Measurements from ENCODE around the gene FAM168A.
"Not testable (repeated sequence)": the region's sequence is repeated elsewhere in the genome, so short reads cannot be mapped to it uniquely, and the experiment has no call there.

FAM168A gene

DNA sequence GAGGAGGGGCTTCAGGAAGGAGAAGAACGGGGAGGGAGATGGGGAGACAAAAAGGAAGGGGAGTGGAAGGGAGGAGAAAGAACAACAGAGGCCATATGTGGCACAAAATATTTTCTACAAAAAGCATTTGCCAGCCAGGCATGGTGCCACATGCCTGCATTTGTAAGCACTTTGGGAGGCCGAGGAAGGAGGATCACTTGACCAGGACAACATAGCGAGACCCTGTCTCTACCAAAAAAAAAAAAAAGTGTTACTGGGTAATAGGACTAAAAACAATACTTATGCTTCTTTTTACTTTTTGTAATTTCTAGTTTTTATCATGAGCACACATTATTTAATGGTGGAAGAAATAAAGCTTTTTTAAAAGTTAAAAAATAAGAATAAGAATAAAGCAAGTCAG, 5.3 kb downstream of the FAM168A start:
- DNase-seq = no peak

GRCh38 chr11:73591743-73592142, 6.2 kb downstream of the FAM168A start:
- no peak for DNase-seq

GRCh38 chr11:73590991-73591390, 6.9 kb downstream of the FAM168A start:
- DNase-seq = no peak

DNA sequence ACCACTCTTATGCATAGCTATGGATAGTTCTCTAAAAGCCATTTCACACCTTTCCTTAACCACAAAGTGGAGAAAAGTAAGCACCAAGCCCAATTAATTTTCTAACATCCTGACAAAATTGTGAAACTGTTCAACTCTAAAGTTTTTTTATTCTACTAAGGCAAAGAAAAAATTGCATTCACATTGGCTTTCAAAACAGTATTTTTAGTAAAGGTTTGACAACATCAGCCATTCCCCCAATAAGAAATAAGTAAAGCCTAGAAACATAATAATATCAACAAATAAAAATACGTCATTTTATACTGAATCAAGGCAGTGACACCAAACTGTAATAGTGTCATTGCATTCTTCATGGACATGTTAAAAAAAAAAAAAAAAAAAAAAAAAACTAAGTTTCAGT, 11.1 kb downstream of the FAM168A start:
- no peak for DNase-seq

- no peak for DNase-seq
Measured at GRCh38 chr11:73585834-73586575, 11.9 kb downstream of the FAM168A start.

DNA sequence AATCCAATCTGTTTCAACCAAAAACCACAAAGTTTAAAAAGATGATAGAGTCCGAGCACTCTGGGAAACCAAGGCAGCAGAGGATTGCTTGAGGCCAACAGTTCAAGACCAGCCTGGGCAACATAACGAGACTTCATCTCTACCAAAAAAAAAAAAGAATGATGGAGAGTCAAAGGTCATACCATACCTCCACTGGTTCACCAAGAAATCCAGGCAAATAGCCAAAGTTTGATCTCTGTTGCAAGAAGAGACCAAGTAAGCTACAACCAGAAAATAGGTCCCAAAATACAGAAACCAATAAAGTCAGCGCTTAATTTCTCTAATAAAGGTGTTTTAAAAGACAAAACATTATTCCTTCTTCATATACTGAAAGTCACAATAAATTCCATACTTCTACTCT, 13.1 kb downstream of the FAM168A start:
- DNase-seq = no peak

GRCh38 chr11:73582653-73583052, 15.3 kb downstream of the FAM168A start:
- DNase-seq = no peak

DNA sequence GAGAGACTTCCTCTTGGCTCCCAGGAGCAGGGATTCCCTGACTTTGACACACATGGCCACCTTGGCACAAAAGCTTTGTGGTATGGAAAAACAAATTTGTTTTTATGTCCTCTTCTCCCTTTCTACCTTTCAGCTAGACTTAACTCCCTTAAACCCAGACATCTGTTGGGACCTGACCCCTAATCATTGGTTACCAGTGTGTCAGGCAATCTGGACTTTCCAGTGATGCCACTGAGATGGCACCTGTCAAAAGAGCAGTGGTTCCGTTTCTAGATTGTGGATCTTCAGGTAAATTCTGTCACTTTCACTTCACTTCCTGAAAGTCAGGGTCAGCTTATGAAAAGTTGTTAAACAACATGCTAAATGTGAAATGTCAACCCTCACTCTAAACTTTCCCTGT, 17.2 kb downstream of the FAM168A start:
- not testable (repeated sequence) for DNase-seq

GRCh38 chr11:73579641-73580434, 18.1 kb downstream of the FAM168A start:
- no peak for DNase-seq

DNA sequence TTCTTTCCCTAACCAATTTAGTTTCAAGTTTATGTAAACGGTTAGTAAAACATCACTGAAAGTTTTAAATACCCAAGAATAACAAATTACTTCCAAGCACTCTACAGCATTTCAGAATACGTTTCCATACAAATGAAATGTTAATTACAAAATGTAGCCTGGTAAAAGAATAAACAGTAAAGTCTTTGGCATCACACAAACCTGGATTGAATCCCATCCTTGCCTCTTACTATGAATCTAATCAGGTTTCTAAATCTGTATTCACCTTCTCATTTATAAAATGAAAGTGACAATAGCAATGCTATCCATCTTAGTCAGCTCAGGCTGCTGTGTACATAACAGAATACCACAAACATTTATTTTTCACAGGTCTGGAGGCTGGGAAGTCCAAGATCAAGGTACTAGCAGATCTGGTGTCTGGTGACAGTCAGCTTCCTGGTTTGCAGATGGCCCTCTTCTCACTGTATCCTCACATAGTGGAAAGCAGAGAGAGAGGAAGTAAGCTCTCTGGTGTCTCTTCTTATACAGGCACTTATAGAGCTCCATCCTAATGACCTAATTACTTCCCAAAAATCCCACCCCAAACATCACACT, 19.2 kb downstream of the FAM168A start:
- no peak for DNase-seq

DNA sequence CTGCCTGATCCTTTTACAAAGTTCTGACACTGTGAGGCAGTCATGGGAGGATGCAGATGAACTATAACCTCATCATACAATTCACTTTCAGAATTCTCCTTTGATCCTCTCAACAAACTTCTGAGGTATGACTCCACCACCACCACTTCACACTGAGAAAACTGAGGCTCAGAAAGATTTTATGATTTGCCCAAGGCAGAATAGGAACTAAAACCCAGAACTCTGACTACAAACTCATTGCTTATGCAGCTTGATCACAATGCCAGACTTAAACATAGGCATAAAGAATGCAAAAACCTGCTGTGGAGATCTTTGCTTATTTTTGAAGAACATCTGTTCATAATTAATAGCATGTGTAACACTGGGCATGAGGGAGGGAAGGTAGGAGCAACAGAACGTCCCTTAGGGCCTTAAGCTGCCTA, 20.4 kb downstream of the FAM168A start:
- DNase-seq = no peak

DNA sequence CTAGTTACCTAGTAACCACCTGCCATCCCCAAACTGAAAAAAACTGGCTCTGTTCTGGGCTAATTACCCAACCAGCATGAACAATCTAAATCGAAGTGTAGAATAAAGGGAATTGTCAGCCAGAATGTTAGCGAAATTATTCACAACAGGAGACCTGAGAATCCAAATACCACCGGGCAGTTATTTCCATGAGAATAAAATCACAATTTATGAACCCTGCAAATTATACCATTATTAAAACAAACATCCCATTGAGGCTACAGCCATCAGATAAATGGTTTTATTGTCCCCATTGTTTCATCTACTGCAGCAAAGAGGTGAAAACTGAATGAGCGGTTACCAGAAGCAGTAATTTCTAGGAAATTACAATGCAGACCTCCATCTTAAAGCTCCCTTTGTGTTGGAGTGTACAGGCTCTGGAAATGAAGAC, 21.7 kb downstream of the FAM168A start:
- no peak for DNase-seq

GRCh38 chr11:73571982-73572381, 25.9 kb downstream of the FAM168A start:
- DNase-seq = not testable (repeated sequence)

DNA sequence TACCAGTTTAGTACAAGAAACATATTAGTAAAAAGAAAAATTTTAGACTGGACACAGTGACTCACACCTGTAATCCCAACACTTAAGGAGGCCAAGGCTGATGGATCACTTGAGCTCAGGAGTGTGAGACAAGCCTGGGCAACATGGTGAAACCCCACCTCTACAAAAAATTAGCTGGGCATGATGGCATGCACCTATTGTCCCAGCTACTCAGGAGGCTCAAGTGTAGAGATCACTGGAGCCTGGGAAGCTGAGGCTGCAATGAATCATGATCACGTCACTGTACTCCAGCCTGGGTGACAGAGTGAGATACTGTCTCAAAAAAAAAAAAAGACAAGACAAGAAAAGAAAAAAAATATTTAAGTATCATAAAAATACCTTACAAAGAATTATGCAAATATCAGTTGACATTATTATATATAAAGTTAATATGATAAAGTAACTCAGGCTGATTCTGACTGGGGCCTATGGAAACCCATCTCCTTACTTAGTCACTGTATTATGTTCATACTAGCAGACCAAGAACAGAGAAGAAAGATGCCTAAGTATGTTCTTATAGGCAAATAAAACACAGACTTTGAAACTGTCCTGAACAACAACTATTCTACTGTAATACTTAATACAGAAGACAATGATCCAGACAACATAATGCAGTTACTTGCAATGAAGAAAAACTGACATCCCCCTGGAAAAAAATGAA, 27.3 kb downstream of the FAM168A start:
- peak; percentile 58 for DNase-seq

- DNase-seq = peak; percentile 36
Measured at GRCh38 chr11:73566977-73567755, 30.7 kb downstream of the FAM168A start.

DNA sequence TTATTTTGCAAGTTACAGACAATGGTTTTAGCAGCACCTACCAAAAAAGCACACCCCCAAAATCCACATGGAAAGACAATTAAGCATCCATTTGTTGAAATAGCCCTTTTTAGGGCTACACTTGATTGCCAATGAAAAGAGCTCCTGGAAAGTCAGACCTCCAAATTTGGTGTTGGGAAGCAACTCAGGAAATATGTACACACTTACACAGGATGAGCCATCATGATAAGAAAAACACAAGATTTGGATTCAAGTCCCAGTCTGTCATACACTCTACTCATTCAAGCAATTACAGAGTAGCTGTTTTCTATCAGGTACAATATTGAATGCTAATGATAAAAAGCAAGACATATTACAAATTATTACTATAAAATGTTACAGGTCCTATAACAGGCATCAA, 31.5 kb downstream of the FAM168A start:
- DNase-seq = no peak

DNA sequence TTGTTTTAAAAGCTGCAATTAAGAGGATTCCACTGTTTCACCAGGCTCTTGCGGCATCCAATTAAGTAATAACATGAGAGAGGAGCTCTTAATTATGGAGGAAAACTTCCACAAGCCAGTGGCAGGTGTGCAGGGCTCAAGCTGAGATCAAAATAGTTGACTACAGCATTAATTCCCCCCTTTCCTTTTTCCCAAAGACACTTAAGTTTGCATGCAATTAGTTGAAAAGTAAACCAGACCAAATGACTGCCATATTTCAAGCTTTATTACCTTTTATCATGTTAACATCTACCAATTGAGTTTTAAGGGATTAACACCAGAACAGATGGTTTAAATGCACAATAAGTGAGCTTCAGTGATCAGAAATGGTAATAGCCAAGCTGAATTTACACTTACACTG, 32.1 kb downstream of the FAM168A start:
- DNase-seq = peak; percentile 76

- peak; percentile 43 for DNase-seq
Measured at GRCh38 chr11:73564903-73565302, 33.0 kb downstream of the FAM168A start.

DNA sequence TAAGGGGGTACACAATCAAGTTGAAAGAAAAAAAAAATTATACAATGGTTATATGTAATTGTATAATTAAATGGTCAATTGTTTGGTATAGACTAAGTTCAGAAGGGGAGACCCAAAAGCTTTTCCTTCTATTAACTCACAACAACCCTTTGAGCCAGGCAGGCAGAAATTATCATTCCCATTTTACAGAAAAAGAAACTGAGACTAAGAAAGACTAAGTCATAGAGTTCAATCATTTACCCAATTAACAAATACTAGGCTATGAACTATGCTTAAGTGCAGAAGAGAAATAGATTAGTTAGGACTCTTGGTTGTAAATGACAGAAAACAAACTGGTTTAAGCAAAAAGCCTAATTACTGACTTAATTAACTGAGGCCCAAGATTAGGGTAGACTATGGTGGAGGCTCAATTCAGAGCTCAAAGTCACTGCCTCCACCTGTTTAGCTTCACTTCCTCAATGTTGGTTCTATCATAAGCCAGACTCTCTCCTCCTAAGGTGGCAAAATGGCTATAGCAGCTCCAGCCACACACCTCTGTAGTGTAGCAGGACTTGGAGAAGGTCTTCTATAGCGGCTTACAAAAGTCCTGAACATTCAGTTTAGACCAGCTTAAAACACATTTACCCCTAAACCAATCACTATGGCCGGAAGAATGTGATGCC, 34.2 kb downstream of the FAM168A start:
- no peak for DNase-seq

DNA sequence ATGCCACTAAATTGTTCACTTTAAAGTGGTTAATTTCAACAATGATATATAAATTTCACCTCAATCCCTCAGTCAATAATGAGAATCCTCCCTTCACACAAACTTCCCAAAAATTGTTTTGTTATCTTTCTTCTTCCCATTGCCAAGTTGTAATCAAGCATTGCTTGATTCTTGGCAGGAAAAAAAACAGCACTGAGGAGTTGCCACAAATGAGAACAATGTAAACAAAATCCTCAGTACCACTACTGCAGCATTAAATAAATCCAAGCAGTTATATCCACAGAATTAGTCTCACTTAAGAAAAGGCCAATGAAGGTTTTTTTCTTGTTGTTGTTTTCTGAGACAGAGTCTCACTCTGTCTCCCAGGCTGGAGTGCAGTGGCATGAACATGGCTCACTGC, 38.2 kb downstream of the FAM168A start:
- no peak for DNase-seq

GRCh38 chr11:73556966-73557365, 40.9 kb downstream of the FAM168A start:
- DNase-seq = no peak

- no peak for DNase-seq
Measured at GRCh38 chr11:73555615-73556014, 42.3 kb downstream of the FAM168A start.
